CD4-positive, alpha-beta T cell treated with Interleukin-6 at 100 ng/mL for 8 hours (primary cell): ENCODE data around the gene KIF15.
"Not testable (repeated sequence)": the region's sequence is repeated elsewhere in the genome, so short reads cannot be mapped to it uniquely, and the experiment has no call there.

Experiments
- DNase-seq: peaks from one replicate; pipeline ENCODE4 v3.0.0-alpha.2; 2020; ENCODE audit warnings: mixed read lengths, low spot score

Gene KIF15

GRCh38 chr3:44827196-44827595 is 65.6 kb downstream of the KIF15 start:
- no peak for DNase-seq

- no peak for DNase-seq
These were observed 69.6 kb downstream of the KIF15 start for GRCh38 chr3:44831232-44831631.

GRCh38 chr3:44832032-44832431 is 70.4 kb downstream of the KIF15 start:
- DNase-seq, result no peak

- no peak for DNase-seq
These were observed 71.4 kb downstream of the KIF15 start for GRCh38 chr3:44832965-44833364.

GRCh38 chr3:44833394-44833793 is 71.8 kb downstream of the KIF15 start:
- no peak for DNase-seq

- DNase-seq, result no peak
These were observed 74.1 kb downstream of the KIF15 start for GRCh38 chr3:44835684-44836083.

- no peak for DNase-seq
These were observed 80.8 kb downstream of the KIF15 start for GRCh38 chr3:44842376-44842775.

GRCh38 chr3:44845528-44846520 is 84.2 kb downstream of the KIF15 start:
- DNase-seq, result no peak

GRCh38 chr3:44848634-44849033 is 87.0 kb downstream of the KIF15 start:
- DNase-seq, result no peak

GRCh38 chr3:44856663-44857062 is 95.1 kb downstream of the KIF15 start:
- not testable (repeated sequence) for DNase-seq

GRCh38 chr3:44860117-44860516 is 98.5 kb downstream of the KIF15 start:
- no peak for DNase-seq

GRCh38 chr3:44861412-44862225 is 100.0 kb downstream of the KIF15 start, which contains the start of gene TMEM42:
Gene TMEM42, plus strand, starts transcription at chr3:44861912. Its CDS starts 13 bp downstream, at chr3:44861925.
- DNase-seq, result peak; percentile 87

- no peak for DNase-seq
These were observed 100.6 kb downstream of the KIF15 start for GRCh38 chr3:44862226-44862637.

- no peak for DNase-seq
These were observed 103.9 kb downstream of the KIF15 start for GRCh38 chr3:44865272-44866035.

- no peak for DNase-seq
These were observed 106.0 kb downstream of the KIF15 start for GRCh38 chr3:44867421-44868111.

GRCh38 chr3:44870375-44871061 is 108.9 kb downstream of the KIF15 start:
- DNase-seq, result no peak

- no peak for DNase-seq
These were observed 112.7 kb downstream of the KIF15 start, which contains the start of gene TGM4 for GRCh38 chr3:44874308-44874707. Gene TGM4, plus strand, starts transcription at chr3:44874608. Its CDS starts 71 bp downstream, at chr3:44874679.

- DNase-seq, result no peak
These were observed 114.0 kb downstream of the KIF15 start for GRCh38 chr3:44875596-44875995.

- DNase-seq, result no peak
These were observed 115.7 kb downstream of the KIF15 start for GRCh38 chr3:44877333-44877732.

- DNase-seq, result no peak
These were observed 118.7 kb downstream of the KIF15 start for GRCh38 chr3:44880284-44880683.
